GM10248 (cell line): ENCODE data around the gene ZMAT1.
"Not testable (repeated sequence)": the region's sequence is repeated elsewhere in the genome, so short reads cannot be mapped to it uniquely, and the experiment has no call there.

Experiments
- CTCF ChIA-PET: fragments of 300-600 bp; sonication (Branson Sonifier 250); formaldehyde crosslinking; extraction: SDS; loops from one replicate; lab custom pipeline; 2021; ENCODE audit warnings: antibody characterized with exemption; lab: Yijun Ruan, JAX
- POLR2A ChIA-PET: fragments of 350-650 bp; sonication (Branson Sonifier 250); formaldehyde crosslinking; extraction: SDS; loops from one replicate; lab custom pipeline; 2020; ENCODE audit warnings: antibody characterized with exemption; lab: Yijun Ruan, JAX
- DNase-seq: peaks from one replicate; pipeline ENCODE4 v3.0.0; 2012; ENCODE audit errors: extremely low spot score
- CTCF ChIP-seq: IDR thresholded peaks from 2 replicates; pipeline ENCODE4 v1.5.1; 2012; ENCODE audit warnings: mild to moderate bottlenecking, low read depth; ENCODE audit errors: extremely low read depth, missing control alignments, control extremely low read depth

The ZMAT1 gene

GRCh38 chrX:101931488-101932248, at the start of gene ZMAT1:
Gene ZMAT1, minus strand, starts transcription at chrX:101932027. Its CDS starts 19 bp downstream, at chrX:101932008.
- CTCF ChIA-PET = interaction anchor here (1.3 to 1.5 kb wide), 2 partner anchors 8 to 336 kb away, joined by 3 read pairs; no protein-coding TSS in a partner anchor
- TF ChIP-seq CTCF = no peak
- POLR2A ChIA-PET = interaction anchor here (0.8 kb wide), 1 partner anchor 1533 kb away, joined by 6 read pairs; no protein-coding TSS in a partner anchor

GRCh38 chrX:101977106-101977505, 45.3 kb upstream of the ZMAT1 start:
- no peak for DNase-seq
- no peak for TF ChIP-seq CTCF
- POLR2A ChIA-PET = no interaction called here
- CTCF ChIA-PET = no interaction called here

More at GRCh38 chrX:101931488-101932248, at the start of gene ZMAT1:
- peak; percentile 65 for DNase-seq

GRCh38 chrX:101973066-101973465, 41.2 kb upstream of the ZMAT1 start:
- ChIA-PET CTCF (no interaction called here), POLR2A (no interaction called here)
- no peak for TF ChIP-seq CTCF
- no peak for DNase-seq

- POLR2A ChIA-PET, CTCF ChIA-PET, DNase-seq: not testable (repeated sequence)
These were observed 33.2 kb upstream of the ZMAT1 start for GRCh38 chrX:101964923-101965539.

GRCh38 chrX:101958139-101958538, 26.3 kb upstream of the ZMAT1 start:
- CTCF ChIA-PET = no interaction called here
- TF ChIP-seq CTCF = no peak
- no peak for DNase-seq
- POLR2A ChIA-PET = no interaction called here

GRCh38 chrX:101957174-101957573, 25.3 kb upstream of the ZMAT1 start:
- ChIA-PET CTCF (interaction anchor here (1.2 kb wide), 1 partner anchor 27 kb away, joined by 3 read pairs; no protein-coding TSS in a partner anchor), POLR2A (no interaction called here)
- DNase-seq = no peak
- no peak for TF ChIP-seq CTCF

GRCh38 chrX:101956556-101956955, 24.7 kb upstream of the ZMAT1 start:
- TF ChIP-seq CTCF = no peak
- ChIA-PET POLR2A (no interaction called here), CTCF (interaction anchor here (1.2 kb wide), 1 partner anchor 28 kb away, joined by 3 read pairs; no protein-coding TSS in a partner anchor)

More at GRCh38 chrX:101956556-101956955, 24.7 kb upstream of the ZMAT1 start:
- no peak for DNase-seq
